HG03575 (cell line): ENCODE results near the gene HECTD4.

Source experiments
- ATAC-seq: cut with Tn5 transposase; IDR thresholded peaks from one replicate; pipeline ENCODE4 v1.9.1; 2021; ENCODE audit not compliant: unreplicated experiment, insufficient number of reproducible peaks, low FRiP score; ENCODE audit errors: extremely low read depth

The HECTD4 gene

DNA sequence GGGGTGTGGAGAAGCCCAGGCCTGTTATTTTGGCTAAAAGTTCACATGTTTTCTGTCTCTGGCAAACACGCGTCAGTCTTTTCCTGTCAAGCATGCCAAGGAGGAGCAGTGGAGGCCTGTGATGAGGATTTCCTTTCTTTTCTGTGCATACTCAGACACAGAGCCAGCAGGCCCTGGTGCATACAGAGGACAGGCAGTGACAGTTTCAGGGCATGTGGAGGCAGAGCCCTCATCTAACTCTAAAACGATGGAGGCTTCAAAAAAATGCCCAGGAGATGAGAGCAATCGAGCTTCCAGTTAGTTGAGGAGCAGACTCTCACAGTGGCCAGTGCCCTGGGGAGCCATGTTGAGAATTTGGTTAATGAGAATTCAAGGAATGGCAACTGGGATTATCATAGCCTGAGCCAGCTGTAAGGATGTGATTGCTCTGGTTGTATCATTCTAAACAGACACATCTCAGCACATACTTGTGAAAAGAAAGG lies 190.3 kb downstream of the HECTD4 start:
- no peak for ATAC-seq

DNA sequence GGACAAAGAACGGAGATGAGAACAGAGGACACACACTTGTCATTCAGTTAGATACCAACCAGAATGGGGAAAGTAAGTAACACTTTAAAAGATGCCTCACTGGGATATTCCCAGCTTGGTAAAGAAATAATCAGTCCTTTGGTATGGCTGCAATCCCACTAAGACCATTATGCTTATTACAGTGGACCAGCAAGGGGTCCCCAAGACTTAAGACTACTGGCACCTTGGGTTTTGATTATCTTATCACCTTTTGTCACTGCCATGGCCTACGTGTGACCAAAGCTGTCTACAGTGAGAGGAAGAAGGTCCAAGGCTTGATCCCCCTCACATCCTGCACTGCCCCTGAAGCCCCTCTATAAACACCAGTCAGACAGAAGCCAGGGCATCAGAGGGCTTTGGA lies 191.0 kb downstream of the HECTD4 start:
- ATAC-seq = no peak

DNA sequence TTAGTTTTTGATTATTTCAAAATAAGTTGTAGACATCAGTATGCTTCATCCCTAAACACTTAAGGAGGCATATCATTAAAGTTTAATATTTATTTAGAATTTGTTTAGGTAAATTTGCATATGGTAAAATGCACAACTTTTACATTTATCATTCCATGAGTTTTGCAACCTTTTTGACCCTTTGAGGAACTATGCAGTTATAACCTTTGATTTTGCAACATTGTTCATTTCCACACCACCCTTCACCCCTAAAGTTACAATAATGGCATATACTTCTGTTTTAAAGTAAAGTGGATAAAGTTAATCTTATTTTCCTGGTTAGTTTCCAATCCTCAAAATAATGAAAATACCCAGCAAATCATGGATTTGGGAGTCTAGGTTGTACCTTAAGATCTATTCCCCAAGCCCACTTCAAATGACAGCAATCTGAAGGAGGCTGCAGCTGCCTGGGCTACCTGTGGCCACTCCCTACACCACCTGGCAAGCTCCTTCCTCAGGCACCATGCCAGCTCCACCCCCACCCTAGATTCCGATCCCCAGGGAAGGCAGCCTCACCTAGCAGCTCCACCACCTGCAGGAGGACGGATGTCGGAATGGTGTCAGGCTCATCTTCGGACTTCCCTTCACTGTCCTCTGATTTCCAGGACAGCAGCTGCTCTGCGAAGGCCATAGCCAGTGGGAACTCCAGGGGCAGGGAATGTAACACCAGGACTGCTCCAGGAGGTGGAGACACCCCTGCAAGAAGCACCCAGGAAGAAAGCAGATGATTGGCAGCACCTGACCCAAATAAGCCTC lies 191.8 kb downstream of the HECTD4 start:
- no peak for ATAC-seq

DNA sequence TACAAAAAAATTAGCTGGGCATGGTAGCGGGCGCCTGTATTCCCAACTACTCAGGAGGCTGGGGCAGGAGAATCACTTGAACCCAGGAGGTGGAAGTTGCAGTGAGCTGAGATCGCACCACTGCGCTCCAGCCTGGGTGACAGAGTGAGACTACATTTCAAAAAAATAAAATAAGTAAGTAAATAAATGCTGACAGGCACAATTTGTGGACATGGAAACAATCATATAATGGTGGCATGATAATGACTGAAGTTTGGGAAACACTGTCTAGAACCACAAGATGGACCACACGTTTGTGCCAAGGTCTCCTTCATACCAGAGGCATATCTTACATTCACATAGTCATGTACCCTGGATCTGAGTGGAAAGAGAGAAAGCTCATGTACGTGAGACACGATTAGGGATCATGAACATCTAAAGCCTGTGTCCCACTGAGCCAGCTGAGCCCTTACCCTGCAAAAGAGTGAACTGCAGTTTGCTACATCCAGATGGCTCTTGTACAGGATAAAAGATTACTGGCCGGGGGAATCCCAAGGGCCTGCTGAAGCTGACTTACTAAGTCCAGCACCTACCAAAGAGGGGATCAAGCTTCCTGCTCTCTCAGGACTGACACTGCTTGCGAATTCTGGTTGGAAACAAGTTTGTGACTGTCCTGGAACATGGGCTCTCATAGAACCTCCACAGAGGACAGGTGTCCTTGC lies 194.0 kb downstream of the HECTD4 start:
- ATAC-seq = no peak

GRCh38 chr12:112185093-112185923 lies 196.9 kb downstream of the HECTD4 start:
- ATAC-seq = no peak

DNA sequence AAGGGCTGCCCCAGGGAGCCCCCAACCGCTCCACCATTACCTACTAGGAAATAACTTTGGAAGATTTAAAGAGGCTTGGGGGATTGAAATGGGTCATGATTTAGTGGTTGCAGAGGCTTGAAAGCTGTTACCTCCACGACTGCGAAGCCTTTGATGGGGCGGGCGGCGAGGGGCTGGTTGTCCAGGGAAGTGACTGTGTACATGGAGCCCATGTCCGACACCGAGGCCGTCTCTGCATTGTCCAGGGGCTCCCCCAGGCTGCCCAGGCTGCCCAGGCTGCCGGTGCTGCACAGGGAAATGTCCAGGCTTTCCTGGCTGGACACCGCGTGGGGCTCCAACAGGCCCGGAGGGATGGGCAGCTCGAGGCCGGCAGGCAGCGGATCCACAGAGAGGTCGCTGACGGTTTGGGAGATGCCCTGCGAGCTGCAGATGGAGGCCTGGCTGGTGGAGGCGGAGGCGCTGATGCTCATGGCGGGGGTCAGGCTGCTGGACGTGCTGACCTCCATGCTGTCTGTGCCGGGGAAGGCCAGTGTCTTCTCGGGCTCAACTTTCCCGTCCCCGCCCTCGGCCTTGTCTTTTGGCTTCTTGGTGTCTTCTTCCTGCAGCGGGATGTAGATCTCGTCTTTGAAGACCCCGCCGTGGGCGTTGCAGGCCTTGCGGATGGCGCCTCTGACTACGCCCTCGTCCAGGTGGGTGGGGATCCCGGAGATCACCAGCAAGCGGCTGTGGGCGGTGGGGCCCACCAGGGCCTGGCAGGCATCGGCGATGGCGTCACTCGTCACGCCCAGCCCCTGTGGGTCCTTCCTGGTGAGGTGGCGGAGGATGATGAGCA lies 198.0 kb downstream of the HECTD4 start:
- no peak for ATAC-seq

DNA sequence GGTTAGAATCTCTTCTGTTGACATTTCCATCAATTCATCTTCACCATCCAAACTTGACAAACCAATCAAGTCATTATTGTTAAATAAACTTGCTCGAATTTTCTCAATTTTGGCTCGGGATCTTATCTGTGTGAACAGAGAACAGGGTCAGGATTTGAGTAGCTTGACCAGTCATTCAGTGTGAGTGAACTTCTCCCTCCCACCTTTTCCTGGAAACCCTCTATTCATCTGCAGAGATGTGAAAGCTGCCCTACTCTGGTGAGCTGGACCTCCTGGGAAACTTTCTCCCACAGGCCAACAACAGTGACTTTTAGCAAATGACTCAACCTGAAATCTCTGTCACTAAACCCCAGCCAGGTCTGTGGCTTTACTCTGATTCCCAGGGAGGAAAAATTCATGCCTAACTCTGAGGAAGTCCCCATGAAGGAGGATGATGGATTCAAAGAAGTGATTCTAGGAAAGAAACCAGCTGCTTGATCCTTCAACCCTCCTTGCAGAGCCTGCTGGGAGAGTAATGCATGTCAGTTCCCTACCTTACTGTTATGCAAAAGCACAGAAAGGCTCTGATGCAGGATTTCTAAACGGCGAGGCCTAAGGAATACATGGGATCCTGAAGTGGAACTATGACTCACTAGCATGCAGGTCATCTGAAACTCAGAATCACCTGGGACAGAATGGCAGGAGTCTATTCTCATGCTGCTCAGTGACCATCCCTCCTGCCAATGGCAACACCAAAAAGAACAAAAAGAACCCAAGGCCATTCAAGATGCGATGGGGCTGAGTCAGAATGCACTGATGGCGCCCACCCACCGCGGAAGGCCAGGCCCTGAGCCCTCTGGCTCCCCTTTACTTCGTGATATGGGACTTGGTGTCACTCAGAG lies 198.8 kb downstream of the HECTD4 start:
- no peak for ATAC-seq

DNA sequence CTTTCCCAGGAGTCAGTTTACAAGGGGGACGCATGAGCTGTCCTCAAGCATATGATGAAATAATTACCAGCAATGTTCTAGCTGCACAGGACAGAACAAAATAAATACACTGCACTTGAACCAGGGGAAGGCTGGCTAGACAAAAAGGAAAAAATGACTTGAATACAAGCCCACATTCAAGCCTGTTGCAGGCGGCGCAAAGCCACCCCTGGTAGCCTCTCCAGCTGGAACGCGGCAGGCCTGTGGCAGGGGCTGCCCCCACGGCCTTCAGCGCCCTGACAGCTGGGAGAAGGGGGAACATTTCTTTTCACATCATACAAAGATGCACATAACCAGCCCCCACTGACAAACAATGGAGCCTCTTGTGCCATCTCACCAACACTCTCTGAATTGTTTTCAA lies 199.7 kb downstream of the HECTD4 start:
- ATAC-seq = no peak

GRCh38 chr12:112180422-112180821 lies 201.8 kb downstream of the HECTD4 start:
- ATAC-seq = no peak

DNA sequence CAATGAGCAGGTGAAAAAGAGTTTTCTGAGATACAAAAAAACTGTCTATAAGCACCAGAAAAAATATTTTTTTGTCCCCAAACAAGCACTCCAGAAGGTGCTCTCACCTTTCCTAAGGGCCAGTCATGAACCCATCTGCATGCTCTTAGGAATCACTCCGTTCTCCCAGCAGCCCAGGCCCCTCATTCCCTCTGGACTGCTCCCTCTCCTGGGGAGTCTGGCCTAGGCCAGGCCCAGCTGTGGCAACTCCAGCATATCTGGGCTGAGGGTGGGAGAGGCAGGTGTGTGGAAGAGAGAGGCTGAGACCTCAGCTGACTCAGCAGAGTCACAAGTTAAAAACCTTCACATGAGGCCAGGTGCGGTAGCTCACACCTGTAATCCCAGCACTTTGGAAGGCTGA lies 202.3 kb downstream of the HECTD4 start:
- ATAC-seq = no peak

GRCh38 chr12:112179341-112179740 lies 202.9 kb downstream of the HECTD4 start:
- ATAC-seq = no peak

- ATAC-seq = no peak
Measured at GRCh38 chr12:112178796-112179195, 203.4 kb downstream of the HECTD4 start.

DNA sequence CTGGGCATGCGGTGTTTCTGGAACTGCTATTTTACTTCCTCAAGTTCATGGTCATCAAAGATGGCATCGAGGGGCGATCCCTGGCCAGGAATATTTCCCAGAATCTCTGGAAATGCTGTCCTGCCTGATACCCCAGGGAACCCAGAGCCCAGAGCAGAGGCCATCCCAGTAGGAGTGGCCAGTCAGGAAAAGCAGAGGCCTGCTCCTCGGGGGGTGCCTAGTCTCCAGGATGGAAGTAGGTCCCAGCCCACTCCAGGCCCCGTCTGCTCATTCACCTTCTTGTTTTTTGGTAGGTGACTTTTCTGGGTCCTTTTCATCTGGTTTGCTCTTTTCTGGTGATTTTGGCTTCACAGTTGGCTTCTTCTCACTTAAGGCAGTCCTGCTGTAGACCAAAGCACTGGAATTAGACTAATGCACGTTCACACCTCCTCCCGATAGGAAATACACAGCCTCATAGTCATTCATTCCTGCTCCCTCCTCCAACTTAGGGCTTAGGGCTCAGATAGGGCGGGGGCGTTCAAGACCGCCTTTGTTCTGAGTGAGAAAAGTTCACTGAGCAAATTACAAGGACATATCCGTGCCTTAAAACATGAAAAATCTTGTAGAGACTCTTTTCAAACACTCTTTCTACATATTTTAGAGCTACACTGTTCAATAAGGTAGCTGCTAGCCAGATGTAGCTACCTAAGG lies 205.8 kb downstream of the HECTD4 start:
- no peak for ATAC-seq

- ATAC-seq = no peak
Measured at GRCh38 chr12:112175361-112176155, 206.7 kb downstream of the HECTD4 start.

GRCh38 chr12:112172556-112173324 lies 209.5 kb downstream of the HECTD4 start:
- no peak for ATAC-seq
